ENCODE results near the gene SYT14. TPM values are rescaled to one million over a fixed set of nuclear protein-coding genes. Genes with fewer than 3 reads are reported as not detected.
A peak's percentile ranks its signal among the peaks of the same experiment; 100 is the strongest.

SYT14 gene
- total RNA-seq, 1 donor from 2014 or later, result 16.1 TPM

- Mint-ChIP-seq H3K27me3 (ENCODE audit: insufficient read depth, low read depth) (no peaks in the 10 kb centered on the region), H3K4me3 (no peak overlapping the region), H3K9me3 (no peaks in the 10 kb centered on the region), H3K36me3 (no peaks in the 10 kb centered on the region), H3K27ac (no peak overlapping the region), H3K4me1 (peaks cover 2% of the 10 kb centered on the region)
- Histone ChIP-seq H3K4me2 (peak overlapping the region; percentile 8), H4K20me1 (ENCODE audit: low read depth) (no peaks in the 10 kb centered on the region), H3K9me3 (ENCODE audit: low read depth) (no peaks in the 10 kb centered on the region), H3K36me3 (no peaks in the 10 kb centered on the region), H2AFZ (replicated peaks) (no peak overlapping the region), H3K9ac (no peak overlapping the region), H3K4me3 (no peak overlapping the region), H3K27me3 (no peaks in the 10 kb centered on the region), H3K27ac (no peak overlapping the region), H3K4me1 (peaks cover 14% of the 10 kb centered on the region), H3F3A (ENCODE audit: low read depth) (no peaks in the 10 kb centered on the region), H3K79me2 (ENCODE audit: low read depth) (no peaks in the 10 kb centered on the region)
- no peak for DNase-seq (ENCODE audit: low spot score)
- TF ChIP-seq EZH2 (IDR thresholded peaks at IDR 0.05) (no peak), CTCF (IDR thresholded peaks at IDR 0.05) (no peak)
Measured at GRCh38 chr1:210117198-210117597, 179.2 kb downstream of the SYT14 start.

- Mint-ChIP-seq H3K27ac (no peak overlapping the region), H3K4me3 (no peak overlapping the region), H3K4me1 (peaks cover 2% of the 10 kb centered on the region), H3K36me3 (no peaks in the 10 kb centered on the region), H3K9me3 (no peaks in the 10 kb centered on the region), H3K27me3 (ENCODE audit: insufficient read depth, low read depth) (no peaks in the 10 kb centered on the region)
- H3K9ac ChIP-seq, result no peak overlapping the region
- peak overlapping the region; percentile 8 for H3K4me2 ChIP-seq
- H3K79me2 ChIP-seq (ENCODE audit: low read depth), result no peaks in the 10 kb centered on the region
- TF ChIP-seq EZH2 (IDR thresholded peaks at IDR 0.05) (no peak), EZH2phosphoT487 (IDR thresholded peaks at IDR 0.05) (peak; percentile 35)
- peak; percentile 6 for DNase-seq (ENCODE audit: low spot score)
- H3K4me1 ChIP-seq, result peaks cover 14% of the 10 kb centered on the region
- H2AFZ ChIP-seq (replicated peaks), result no peak overlapping the region
- H4K20me1 ChIP-seq (ENCODE audit: low read depth), result no peaks in the 10 kb centered on the region
- no peaks in the 10 kb centered on the region for H3K9me3 ChIP-seq (ENCODE audit: low read depth)
- no peaks in the 10 kb centered on the region for H3K27me3 ChIP-seq
- no peak overlapping the region for H3K4me3 ChIP-seq
- H3K27ac ChIP-seq, result no peak overlapping the region
- H3K36me3 ChIP-seq, result no peaks in the 10 kb centered on the region
- H3F3A ChIP-seq (ENCODE audit: low read depth), result no peaks in the 10 kb centered on the region
Measured at GRCh38 chr1:210117681-210118170, 179.7 kb downstream of the SYT14 start.

- no peak overlapping the region for H3K4me3 ChIP-seq
- no peaks in the 10 kb centered on the region for H4K20me1 ChIP-seq (ENCODE audit: low read depth)
- H2AFZ ChIP-seq (replicated peaks), result no peak overlapping the region
- no peaks in the 10 kb centered on the region for H3K79me2 ChIP-seq (ENCODE audit: low read depth)
- H3K4me3 Mint-ChIP-seq, result no peak overlapping the region
- H3K9ac ChIP-seq, result no peak overlapping the region
- no peak for DNase-seq (ENCODE audit: low spot score)
- H3K36me3 ChIP-seq, result no peaks in the 10 kb centered on the region
- no peaks in the 10 kb centered on the region for H3K36me3 Mint-ChIP-seq
- H3K4me1 Mint-ChIP-seq, result peaks cover 4% of the 10 kb centered on the region
- H3K9me3 ChIP-seq (ENCODE audit: low read depth), result no peaks in the 10 kb centered on the region
- TF ChIP-seq EZH2 (IDR thresholded peaks at IDR 0.05) (no peak), EZH2phosphoT487 (IDR thresholded peaks at IDR 0.05) (no peak), CTCF (IDR thresholded peaks at IDR 0.05) (no peak)
- no peaks in the 10 kb centered on the region for H3K9me3 Mint-ChIP-seq
- no peak overlapping the region for H3K27ac Mint-ChIP-seq
- no peaks in the 10 kb centered on the region for H3K4me1 ChIP-seq
- H3K27me3 ChIP-seq, result no peaks in the 10 kb centered on the region
- no peak overlapping the region for H3K4me2 ChIP-seq
- no peaks in the 10 kb centered on the region for H3K27me3 Mint-ChIP-seq (ENCODE audit: insufficient read depth, low read depth)
- no peaks in the 10 kb centered on the region for H3F3A ChIP-seq (ENCODE audit: low read depth)
- no peak overlapping the region for H3K27ac ChIP-seq
Measured at GRCh38 chr1:210123383-210123782, 185.4 kb downstream of the SYT14 start.

- Histone ChIP-seq H3K4me3 (no peak overlapping the region), H3K4me2 (no peak overlapping the region), H4K20me1 (ENCODE audit: low read depth) (no peaks in the 10 kb centered on the region), H3K4me1 (no peaks in the 10 kb centered on the region), H3K9ac (no peak overlapping the region), H3K9me3 (ENCODE audit: low read depth) (no peaks in the 10 kb centered on the region), H3K36me3 (no peaks in the 10 kb centered on the region), H3K27me3 (no peaks in the 10 kb centered on the region), H2AFZ (replicated peaks) (no peak overlapping the region), H3K79me2 (ENCODE audit: low read depth) (no peaks in the 10 kb centered on the region), H3F3A (ENCODE audit: low read depth) (no peaks in the 10 kb centered on the region), H3K27ac (no peak overlapping the region)
- TF ChIP-seq EZH2 (IDR thresholded peaks at IDR 0.05) (no peak), EZH2phosphoT487 (IDR thresholded peaks at IDR 0.05) (no peak), CTCF (IDR thresholded peaks at IDR 0.05) (no peak)
- DNase-seq (ENCODE audit: low spot score), result no peak
- H3K27me3 Mint-ChIP-seq (ENCODE audit: insufficient read depth, low read depth), result no peaks in the 10 kb centered on the region
- H3K9me3 Mint-ChIP-seq, result no peaks in the 10 kb centered on the region
- H3K36me3 Mint-ChIP-seq, result no peaks in the 10 kb centered on the region
- H3K4me3 Mint-ChIP-seq, result no peak overlapping the region
- peaks cover 4% of the 10 kb centered on the region for H3K4me1 Mint-ChIP-seq
- no peak overlapping the region for H3K27ac Mint-ChIP-seq
Measured at GRCh38 chr1:210123924-210124589, 186.0 kb downstream of the SYT14 start.

Measured in neural progenitor cell (in vitro differentiated cells).